Measurements from ENCODE around the gene PPIP5K2. TPM values are rescaled to one million over a fixed set of nuclear protein-coding genes. Genes with fewer than 3 reads are reported as not detected.

PPIP5K2 gene
- total and polyA plus RNA-seq, 2 of the 8 experiments (the other 6 are each of a cell fraction or from before 2014, with no cell fraction given): 14.8 to 46.6 TPM

DNA sequence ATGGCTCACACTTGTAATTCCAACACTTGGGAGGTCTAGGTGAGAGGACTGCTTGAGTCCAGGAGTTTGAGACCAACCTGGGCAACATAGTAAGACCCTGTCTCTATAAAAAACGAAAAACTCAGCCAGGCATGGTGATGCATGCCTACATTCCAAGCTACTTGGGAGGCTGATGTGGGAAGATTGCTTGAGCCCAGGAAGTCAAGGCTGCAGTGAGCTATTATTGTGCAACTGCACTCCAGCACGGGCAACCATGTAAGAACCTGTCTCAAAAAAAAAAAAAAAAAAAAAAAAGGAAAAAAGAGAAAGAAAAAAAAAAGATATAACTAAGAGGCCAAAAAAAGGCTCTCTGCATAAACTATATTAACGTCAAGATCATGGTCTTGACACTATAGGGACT lies 27.4 kb upstream of the PPIP5K2 start (continued):
- TF ChIP-seq HDAC6 (IDR thresholded peaks at IDR 0.05; ENCODE audit: low read depth, low read length): no peak
- TF ChIP-seq, protein P1, sequence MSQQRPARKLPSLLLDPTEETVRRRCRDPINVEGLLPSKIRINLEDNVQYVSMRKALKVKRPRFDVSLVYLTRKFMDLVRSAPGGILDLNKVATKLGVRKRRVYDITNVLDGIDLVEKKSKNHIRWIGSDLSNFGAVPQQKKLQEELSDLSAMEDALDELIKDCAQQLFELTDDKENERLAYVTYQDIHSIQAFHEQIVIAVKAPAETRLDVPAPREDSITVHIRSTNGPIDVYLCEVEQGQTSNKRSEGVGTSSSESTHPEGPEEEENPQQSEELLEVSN (IDR thresholded peaks at IDR 0.05): no peak
- TF ChIP-seq, protein P2, sequence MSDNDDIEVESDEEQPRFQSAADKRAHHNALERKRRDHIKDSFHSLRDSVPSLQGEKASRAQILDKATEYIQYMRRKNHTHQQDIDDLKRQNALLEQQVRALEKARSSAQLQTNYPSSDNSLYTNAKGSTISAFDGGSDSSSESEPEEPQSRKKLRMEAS (IDR thresholded peaks at IDR 0.05): no peak

Measured in H1 (cell line).